Stimulated activated CD4-positive, alpha-beta T cell treated with anti-CD3 and anti-CD28 coated beads, Interleukin-2, amount 100 ng/mL, for 24 hours (primary cell): ENCODE data around the gene SYNPR.

Experiments
- DNase-seq, 2 donors: peaks; one replicate each; pipeline ENCODE4 v3.0.0-alpha.2; 2020

Gene SYNPR

DNA sequence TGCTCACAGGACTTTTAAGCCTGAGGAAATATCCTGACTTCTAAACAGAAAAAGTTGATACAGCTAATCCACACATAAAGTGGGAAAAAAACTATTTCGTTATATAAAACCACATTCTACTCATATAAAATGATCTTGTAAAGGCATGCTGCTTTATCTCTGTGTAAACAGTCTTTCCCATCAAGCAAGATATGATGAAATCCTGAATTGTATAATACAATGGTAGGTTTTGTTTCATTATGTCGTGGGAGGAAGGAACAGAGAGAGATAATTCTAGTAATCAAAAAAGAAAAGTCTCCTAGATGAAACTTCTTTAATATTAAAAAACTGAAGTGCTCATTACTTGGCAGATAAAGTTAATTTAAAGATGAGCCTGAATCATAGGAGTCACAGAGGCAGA is 281.8 kb downstream of the SYNPR start:
- no peak for DNase-seq

DNA sequence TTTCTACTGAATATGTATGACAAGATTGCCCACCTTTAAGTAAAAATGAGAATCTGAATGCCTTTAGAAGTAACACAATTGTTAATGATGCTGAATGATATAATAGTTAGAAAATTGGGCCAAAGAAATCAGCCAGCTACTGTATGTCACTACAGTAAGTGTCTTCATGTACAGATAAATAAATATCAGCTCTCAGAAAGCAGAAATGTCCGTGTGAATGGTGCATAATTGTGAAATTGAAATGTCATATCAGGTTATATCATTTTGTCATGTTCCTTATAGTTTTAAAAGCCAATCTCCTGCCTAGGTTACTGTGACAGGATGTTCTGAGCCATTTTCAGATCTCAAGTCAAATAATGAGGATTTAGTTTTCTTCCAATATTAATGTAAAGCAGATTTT is 283.8 kb downstream of the SYNPR start:
- no peak for DNase-seq

DNA sequence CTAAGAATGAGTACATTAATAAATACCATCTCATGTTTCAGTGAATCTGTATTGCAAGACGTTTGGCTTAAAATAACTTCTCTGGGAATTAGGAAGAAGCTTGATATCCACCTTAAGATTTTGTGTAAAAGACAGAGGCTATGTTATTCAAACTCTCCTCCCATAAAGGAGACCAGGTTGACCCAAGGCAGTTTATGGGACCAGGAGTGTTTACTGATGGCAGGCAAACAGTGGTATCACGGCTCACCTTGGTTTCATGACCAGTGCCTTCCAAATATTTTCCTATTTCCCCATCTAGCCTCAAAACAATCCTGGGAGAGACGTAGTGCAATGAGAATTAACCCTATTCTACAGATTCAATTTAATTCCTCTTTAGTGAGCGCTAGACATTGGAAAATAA is 284.2 kb downstream of the SYNPR start:
- DNase-seq: no peak

DNA sequence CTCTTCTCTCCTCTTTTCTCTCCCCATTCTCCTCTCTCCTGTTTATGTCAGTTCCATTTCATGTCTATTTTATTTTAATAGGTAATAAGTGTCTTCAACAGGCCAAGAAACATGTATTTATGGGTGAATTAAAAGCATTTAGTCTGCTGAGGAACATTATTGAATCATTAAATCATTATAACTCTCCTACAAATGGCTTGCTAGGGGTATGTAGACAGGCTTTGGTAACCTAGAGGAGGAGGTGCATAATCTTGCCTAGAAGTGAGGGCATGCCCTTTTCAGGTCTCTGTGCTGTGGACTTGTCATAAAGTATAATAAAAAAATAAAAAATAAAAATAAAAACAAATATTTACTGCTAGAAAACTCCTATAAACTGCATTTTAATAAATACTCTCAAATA is 285.5 kb downstream of the SYNPR start:
- DNase-seq: no peak

DNA sequence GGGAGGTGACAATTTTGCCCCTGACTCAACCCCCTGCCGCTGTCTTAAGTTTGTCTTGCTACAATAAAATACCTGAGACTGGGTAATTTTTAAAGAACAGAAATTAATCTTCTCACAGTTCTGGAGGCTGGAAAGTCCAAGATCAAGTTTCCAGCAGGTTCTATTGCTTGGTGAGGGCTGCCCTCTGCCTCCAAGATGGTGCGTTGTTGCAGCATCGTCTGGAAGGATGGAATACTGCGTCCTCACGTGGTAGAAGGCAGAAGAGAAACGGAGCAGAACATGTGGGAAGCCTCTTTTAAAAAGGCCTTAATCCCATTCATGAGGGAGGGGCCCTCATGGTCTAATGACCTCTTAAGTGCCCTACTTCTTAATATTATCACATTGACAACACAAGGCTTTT is 287.1 kb downstream of the SYNPR start:
- no peak for DNase-seq

DNA sequence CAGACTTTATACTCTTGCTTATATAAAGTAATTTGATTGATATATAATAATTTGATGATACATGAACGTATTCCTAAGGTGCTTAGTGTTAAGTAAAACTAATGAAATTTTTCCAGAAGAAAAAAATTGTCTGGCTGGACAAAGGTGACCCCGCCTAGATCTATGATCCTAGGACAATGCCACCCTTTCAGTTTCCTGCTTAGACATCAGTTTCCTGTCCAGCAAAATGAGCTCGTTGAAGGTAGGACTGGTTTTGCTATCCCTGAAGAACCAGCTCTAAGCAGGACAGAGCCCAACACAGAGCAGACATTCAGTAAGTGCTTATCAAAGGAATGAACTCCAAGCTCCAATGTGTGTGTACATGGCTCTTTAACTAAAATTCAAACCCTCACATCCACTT is 293.6 kb downstream of the SYNPR start:
- no peak for DNase-seq

DNA sequence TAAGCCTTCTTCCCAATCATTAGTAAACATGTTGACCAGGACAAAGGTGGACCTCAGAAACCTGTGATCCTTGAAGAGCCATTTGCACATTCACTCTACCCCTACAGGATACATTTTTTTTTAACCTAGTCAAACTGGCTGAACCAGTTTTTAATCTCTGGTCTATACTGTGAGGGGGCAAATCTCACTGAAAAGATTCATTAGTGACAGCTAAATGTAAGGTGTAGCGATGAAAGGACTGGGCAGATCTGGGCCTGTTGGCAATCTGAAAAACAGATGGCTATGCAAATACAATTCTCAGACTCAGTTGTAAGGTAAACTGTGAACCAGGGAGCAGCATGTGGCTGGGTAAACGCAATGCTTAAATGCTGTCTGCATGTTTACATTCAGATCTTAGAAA is 298.7 kb downstream of the SYNPR start:
- no peak for DNase-seq

DNA sequence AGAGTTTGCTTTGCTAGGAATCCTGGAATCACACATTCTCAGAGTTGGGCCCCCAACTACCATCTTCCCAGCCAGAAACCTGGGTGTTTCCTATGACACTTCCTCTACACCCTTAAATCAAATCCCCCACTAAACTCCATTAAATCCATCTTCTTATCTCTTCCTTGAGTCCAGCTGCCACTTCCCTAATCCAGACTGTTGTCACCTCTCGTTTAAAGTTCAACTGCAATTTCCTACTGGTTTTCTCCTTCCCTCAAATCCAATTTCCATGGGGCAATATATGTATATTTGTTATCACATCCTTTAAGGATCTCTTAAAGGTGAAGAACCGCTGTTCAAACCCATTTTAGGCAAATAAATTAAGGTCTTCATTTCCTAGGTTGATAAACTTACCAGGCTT is 300.8 kb downstream of the SYNPR start:
- no peak for DNase-seq

DNA sequence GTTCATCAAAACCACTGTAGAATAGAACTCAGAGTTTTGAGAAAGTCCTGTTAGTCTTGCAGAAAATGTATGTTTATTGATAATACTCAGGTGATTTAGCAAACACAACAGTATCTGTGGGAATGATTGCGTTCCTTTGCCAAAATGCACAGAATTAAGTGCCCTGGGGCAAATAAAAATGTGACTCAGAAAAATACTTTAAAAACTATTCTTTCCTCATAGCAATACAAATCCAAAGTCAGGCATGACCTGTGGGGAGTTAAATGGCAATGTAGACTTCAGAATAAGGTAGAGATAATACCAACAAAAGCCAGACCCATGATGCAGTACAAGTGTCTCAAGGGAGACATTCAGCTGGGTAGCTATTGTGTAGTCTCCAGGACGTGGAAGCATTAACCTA is 302.0 kb downstream of the SYNPR start:
- DNase-seq: no peak

DNA sequence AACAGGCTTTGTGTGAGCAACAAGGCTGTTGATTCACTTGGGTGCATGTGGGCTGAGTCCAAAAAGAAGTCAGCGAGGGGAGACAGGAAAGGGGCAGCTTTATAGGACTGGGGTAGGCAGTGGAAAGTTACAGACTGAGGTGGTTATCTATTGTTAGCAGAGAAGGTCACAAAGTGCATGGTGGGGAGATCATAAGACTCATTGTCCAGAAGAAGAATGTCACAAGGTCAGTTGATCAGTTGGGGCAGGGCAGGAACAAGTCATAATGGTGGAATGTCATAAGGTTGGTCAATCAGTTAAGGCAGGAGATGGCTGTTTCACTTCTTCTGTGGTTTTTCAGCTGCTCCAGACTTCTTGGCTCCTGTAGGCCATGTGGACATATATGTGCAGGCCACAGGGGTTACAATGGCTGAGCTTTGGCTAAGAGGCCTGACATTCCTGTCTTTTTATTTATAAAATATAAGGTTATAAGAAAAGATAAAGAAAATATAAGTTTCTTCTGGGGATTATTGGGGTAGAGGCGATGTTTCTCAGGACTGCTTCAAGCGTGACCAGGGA is 304.9 kb downstream of the SYNPR start:
- no peak for DNase-seq

DNA sequence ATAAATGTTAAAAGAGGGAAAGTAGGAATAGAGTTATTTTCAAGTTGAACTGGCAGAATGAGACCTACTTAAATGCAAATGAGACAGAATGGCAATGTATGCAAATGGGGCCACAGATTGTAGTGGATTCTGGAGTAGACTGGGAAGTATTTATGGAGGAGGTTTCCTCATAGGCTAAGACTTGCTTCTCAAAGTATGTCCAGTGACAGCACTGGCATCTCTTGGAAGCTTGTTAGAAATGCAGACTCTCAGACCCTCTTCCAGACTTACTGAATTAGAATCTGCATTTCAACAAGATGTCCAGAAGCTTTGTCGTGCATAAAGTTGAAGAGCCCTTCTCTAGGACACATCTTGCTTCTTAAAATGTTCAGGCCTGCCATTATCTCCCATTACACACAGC is 306.6 kb downstream of the SYNPR start:
- DNase-seq: no peak

DNA sequence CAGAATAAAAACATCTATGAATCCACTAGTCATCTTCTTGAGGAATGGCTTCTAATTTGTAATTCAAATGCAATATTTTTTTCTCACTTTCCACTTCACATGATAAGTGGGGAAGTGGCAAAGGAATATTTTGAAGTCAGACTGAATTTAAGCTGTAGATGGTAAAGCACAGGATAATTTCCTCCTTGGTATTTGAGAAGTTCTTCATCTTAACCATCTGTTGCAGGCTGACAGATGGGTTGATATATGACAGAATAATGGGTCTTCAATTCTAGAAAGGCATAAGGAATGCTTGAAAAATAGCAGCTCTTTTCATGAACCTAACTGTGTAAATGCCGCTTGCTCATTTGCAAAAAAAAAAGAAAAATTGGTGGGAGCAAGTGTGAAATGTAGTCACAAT is 307.8 kb downstream of the SYNPR start:
- DNase-seq: no peak

DNA sequence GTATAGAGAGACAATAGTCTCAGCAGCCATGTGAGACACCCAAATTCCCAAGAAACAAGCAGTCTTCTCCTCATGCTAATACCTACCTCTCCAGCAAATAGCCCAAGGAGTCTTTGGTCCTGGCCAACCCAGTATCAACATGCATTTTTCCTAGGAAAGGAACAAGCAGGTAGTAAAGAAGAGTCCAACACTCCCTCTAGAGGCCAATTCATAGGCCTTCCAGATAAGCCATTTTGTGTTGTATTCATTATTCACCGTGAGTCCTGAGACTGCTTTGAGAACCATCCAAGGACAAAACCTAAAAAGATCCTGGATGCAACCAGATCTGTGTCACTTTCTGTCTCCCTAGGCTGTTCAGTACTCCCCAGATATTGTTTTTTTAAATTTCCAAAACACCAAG is 310.8 kb downstream of the SYNPR start:
- no peak for DNase-seq

DNA sequence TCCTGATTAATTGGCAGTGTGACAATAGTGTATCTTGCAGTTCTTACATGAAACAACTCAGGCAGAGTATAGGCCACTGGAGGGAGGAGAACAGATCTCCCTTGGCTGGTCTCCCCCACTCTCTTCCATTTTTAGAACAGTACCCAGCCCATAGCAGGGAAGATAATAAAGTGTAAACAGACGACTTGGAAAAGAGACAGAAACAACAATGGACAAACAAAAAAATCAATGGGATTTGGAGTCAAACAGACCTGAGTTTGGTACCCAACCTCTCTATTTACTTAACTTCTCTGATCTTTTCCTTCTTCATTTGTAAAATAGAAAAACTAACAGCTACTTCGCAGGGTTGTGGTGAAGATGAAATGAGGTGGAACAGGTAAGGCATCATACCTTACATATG is 315.7 kb downstream of the SYNPR start:
- DNase-seq: no peak

DNA sequence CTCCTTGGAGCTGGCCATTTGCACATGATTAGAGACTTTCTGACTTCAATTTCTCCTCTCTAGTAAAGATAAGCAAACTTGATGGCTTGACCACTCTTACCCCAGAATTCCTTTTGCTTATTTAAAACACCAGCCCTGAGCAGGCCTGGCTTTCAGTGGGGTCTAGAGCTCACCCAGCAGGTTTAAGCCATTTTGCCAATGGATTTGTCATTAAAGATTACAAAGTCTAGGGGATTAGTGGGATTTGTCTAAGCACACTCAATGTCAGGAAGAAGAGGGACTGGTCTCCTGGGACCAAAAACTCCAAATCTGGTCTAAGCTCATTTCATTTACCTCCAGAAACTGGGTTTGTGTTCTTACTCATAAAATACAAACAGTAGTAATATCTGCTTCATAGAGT is 317.1 kb downstream of the SYNPR start:
- no peak for DNase-seq

DNA sequence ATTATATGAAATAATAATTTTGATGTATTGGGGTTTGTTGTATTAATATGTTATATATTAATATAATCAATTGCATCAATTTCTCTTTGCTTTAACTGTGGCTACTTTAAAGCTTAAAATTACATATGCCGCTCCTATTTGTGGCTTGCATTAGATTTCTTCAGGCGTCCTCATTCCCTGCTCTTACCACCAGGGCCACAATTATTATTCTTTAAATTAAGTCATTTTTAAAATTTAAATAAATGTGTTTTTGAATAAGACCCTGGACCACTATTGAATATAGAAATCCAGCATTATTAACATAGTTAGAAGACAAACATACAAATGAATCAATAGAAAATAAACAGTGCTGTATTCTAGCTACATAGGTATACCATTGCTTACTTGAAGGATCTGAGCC is 318.9 kb downstream of the SYNPR start:
- DNase-seq: no peak

DNA sequence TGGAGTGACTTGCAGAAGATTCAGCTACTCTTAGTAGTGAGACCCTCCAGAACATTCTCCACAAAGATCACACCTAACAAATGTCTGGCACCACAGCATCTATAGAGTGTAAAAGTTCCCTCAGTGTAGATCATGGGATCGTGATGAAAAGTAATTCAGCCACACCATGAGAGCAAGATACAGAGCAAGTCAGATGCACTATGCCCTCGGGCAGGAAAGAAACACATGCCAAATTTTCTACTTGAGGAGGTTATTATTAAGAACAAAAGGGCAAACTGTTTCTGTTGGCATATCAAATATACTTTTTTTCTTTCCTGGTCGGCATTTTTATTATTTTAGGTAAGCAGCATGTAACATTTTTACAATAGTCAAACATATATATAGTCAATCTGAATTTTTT is 329.6 kb downstream of the SYNPR start:
- DNase-seq: no peak

DNA sequence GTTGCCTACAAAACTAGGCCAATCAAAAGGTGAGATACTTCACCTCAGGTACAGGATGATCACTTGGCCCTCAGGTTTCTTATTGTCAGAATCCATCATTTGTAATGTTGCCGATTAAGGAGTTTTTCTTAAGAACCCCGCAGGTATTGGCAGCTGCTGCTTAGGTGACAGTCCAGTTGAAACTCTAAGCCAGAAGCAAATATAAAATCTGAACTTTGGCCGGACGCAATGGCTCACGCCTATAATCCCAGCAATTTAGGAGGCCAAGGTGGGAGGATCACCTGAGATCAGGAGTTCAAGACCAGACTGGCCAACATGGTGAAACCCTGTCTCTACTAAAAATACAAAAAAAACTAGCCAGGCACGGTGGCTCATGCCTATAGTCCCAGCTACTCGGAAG is 331.3 kb downstream of the SYNPR start:
- no peak for DNase-seq

DNA sequence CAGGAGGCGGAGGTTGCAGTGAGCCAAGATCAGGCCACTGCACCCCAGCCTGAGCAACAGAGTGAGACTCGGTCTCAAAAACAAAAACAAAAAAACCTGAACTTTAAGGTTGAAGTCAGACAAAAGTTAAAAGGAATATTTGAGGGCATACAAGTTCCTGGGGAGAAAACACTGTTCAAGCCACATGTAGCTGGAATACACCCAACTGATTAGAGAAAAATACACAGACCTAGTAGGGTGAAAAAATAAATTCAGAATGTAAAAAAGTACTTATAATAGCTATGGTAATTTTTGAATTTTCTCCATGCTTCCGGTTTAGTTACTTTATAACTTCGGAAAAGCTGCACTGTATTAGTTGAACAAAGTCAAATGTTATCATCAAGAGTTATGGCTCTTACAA is 331.7 kb downstream of the SYNPR start:
- DNase-seq: no peak

DNA sequence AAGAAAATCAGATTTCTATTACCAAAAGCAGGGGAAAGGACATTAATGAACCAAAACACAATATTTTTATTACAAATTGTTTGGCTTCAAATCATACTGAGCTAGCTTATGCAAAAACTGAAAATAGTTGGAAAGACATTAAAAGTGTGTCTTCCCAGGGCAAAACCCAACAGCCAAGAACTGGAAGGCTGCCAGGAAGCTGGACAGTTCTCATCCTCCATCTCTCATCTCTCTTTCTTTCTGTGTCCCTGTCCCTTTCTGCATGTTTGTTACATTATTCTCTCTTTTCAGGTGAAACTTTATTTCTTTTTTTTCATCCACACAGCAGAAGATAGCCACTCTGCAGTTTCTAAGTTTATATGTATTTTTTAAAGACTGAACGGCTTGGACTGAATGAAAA is 333.3 kb downstream of the SYNPR start:
- DNase-seq: no peak

DNA sequence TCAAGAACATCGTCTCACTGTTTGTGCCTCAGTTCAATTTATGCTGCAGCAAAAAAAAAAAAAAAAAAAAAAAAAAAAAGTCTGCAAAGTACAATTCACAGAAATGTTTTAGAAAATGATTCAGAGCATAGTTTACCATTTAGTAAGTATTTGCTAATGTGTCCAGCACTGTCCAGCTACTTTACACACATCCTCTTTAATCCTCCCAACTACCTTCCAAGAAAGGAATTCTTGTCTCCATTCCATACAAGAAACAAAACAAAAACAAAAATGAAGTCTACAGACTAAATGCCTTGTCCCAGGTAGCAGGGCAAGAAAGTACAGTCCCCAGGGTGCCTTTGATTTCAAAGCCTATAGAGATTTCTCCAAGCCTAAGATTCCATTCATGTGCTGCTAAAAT is 335.5 kb downstream of the SYNPR start:
- no peak for DNase-seq

DNA sequence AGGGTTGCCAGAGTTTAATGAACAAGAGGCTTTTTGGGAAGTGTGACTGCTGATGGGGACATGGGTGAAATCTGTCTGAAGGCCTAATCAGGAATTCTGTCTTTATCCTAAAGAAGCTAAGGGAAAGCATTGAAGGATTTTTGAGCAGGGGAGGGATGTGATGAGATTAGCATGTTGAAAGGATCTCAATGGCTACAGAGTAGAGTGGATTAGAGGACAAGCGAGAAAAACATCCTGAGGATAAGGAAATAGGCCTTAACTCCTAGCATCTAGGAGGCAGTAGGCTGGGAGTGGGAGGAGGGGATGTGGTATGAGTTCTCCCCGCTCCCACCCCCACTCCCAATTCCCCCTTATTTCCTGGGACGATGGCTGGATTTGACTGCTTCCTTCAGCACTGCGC is 339.3 kb downstream of the SYNPR start:
- DNase-seq: no peak

DNA sequence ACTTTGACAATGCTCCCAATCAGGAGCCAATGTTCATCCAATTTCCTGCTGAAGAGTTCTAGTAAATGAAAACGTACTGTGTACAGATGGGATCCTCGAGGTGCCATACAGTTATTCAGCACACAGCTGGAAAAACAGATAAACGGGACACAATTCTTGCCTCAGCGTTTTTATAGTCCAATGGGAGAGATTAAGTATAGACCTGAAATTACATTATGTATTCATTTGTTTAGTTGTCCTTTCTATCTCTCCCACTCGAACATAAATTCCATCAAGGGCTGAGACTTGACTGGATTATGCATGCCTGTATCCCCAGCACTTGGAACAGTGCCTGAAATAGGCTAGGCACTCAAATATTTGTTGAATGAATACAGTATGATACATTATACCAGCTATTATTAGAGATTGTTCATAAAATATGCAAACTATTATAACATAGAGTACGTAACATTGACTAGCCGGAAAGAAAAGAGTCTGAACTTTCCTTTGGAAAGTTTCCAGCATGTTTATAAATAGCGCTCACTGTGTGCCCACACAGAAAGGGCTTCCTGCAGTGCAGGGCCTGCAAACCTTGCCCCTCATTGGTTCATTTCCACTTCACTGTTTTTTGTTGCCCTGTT is 346.9 kb downstream of the SYNPR start:
- no peak for DNase-seq

DNA sequence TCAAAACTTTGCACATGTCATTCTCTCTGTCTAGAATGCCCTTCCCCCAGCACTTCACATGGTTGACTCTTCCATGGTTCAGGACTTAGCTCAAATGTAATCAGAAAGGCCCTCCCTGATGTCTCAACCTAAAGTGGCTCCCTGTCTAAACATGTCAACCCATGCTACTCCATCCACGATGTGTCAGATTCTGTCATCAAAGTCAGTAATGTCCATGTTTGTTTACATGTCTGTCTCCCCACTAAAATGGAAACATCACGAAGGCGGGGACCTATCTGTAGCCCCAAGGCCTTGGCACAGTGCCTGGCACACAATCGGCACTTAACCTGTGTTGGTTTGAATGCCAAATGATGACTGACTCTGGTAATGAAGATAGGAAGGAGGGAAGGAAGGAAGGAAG is 353.6 kb downstream of the SYNPR start:
- no peak for DNase-seq

DNA sequence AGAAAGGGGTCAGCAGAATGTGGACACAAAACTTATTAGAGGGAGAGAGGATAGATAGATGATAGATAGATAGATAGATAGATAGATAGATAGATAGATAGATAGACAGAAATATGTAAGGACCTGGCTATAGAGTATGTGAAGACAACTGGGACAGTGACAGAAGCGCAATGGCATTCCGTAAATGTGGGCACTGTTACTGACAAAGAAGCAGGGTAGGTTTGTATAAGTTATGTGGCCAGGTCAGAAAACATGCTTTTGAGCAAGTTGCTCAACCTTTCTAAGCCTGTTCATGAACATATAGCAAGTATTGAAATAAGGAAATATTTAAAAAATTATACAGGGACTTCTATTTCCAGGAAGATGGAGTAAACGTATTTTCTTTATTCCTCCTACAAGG is 357.1 kb downstream of the SYNPR start:
- DNase-seq: no peak

DNA sequence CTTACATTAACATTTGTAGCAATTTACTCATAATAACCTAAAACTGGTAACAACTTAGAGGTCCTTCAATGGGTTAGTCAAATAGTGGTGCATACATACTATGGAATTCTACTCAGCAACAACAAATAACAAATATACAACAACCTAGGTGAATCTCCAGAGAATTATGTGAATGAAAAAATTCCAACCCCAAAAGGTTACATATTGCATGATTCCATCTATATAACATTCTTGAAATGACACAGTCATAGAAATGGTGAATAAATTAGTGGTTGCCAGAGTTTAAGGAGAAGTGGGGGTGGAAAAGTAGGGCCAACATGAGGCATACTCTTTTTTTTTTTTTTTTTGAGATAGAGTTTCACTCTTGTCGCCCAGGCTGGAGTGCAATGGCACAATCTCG is 361.7 kb downstream of the SYNPR start:
- DNase-seq: no peak
